MM.1S (cell line): ENCODE data around the gene KAT2A.
A peak's percentile ranks its signal among the peaks of the same experiment; 100 is the strongest.

Experiments
- DNase-seq: peaks from one replicate; pipeline ENCODE4 v3.0.0-alpha.2; 2015
- H2AFZ ChIP-seq: fragments of 300-600 bp; sonication (generic); 2 replicates; pipeline ENCODE4 v1.6.0; 2016; ENCODE audit warnings: antibody characterized with exemption, low read length
- H3F3A ChIP-seq: fragments of 300-600 bp; sonication (generic); 2 replicates; pipeline ENCODE4 v1.6.1; 2016; ENCODE audit warnings: mild to moderate bottlenecking, antibody characterized with exemption, low read length, moderate library complexity, mixed read lengths; ENCODE audit not compliant: insufficient read depth
- H3K27ac ChIP-seq: fragments of 300-600 bp; sonication (generic); 2 replicates; pipeline ENCODE4 v1.5.1; 2016; ENCODE audit warnings: mild to moderate bottlenecking, low read length
- H3K27me3 ChIP-seq: fragments of 300-600 bp; sonication (generic); replicated peaks from 2 replicates; pipeline ENCODE4 v1.6.0; 2016; ENCODE audit warnings: low read length; ENCODE audit not compliant: insufficient read depth
- H3K36me3 ChIP-seq: fragments of 300-600 bp; sonication (generic); replicated peaks from 2 replicates; pipeline ENCODE4 v1.6.1; 2016; ENCODE audit warnings: mild to moderate bottlenecking, low read length, mixed read lengths; ENCODE audit not compliant: insufficient read depth
- H3K4me1 ChIP-seq: fragments of 300-600 bp; sonication (generic); 2 replicates; pipeline ENCODE4 v1.6.1; 2016; ENCODE audit warnings: low read length, mixed read lengths
- H3K4me2 ChIP-seq: fragments of 300-600 bp; sonication (generic); 2 replicates; pipeline ENCODE4 v1.6.0; 2016; ENCODE audit warnings: low read depth, low read length
- H3K4me3 ChIP-seq: fragments of 300-600 bp; sonication (generic); 2 replicates; pipeline ENCODE4 v1.5.1; 2016; ENCODE audit warnings: low read length, mixed read lengths
- H3K79me2 ChIP-seq: fragments of 300-600 bp; sonication (generic); 2 replicates; pipeline ENCODE4 v1.6.1; 2016; ENCODE audit warnings: mixed run types, low read length, mixed read lengths
- H3K9ac ChIP-seq: fragments of 300-600 bp; sonication (generic); 2 replicates; pipeline ENCODE4 v1.6.1; 2016; ENCODE audit warnings: low read length, mixed read lengths
- H3K9me2 ChIP-seq: fragments of 300-600 bp; sonication (generic); replicated peaks from 2 replicates; pipeline ENCODE4 v1.6.1; 2016; ENCODE audit warnings: mild to moderate bottlenecking, low read length, mixed read lengths; ENCODE audit not compliant: insufficient read depth
- H3K9me3 ChIP-seq: fragments of 300-600 bp; sonication (generic); replicated peaks from 2 replicates; pipeline ENCODE4 v1.6.1; 2016; ENCODE audit warnings: mild to moderate bottlenecking, low read length, mixed read lengths; ENCODE audit not compliant: insufficient read depth
- H4K20me1 ChIP-seq: fragments of 300-600 bp; sonication (generic); 2 replicates; pipeline ENCODE4 v1.6.1; 2016; ENCODE audit warnings: mild to moderate bottlenecking, low read length, moderate library complexity, mixed read lengths; ENCODE audit not compliant: insufficient read depth
- CTCF ChIP-seq: fragments of 300-600 bp; sonication (generic); IDR thresholded peaks from 2 replicates; pipeline ENCODE4 v1.5.1; 2016; ENCODE audit warnings: antibody characterized with exemption, low read length, mixed read lengths
- EZH2 ChIP-seq: fragments of 300-600 bp; sonication (generic); optimal IDR thresholded peaks from 2 replicates; pipeline ENCODE3; 2017; ENCODE audit warnings: low read depth, mild to moderate bottlenecking, antibody characterized with exemption, low read length, mixed read lengths
- EZH2phosphoT487 ChIP-seq: fragments of 300-600 bp; sonication (generic); IDR thresholded peaks from 2 replicates; pipeline ENCODE4 v1.6.1; 2018; ENCODE audit warnings: antibody characterized with exemption, low read length

KAT2A gene

GRCh38 chr17:42071810-42072209 lies 49.4 kb downstream of the KAT2A start:
- no peak overlapping the region for H3K4me3 ChIP-seq
- no peaks in the 10 kb centered on the region for H3F3A ChIP-seq
- no peaks in the 10 kb centered on the region for H3K36me3 ChIP-seq
- H3K79me2 ChIP-seq, result no peaks in the 10 kb centered on the region
- peak overlapping the region; percentile 18; the same call in 1 of the 2 replicates for H3K4me2 ChIP-seq
- no peaks in the 10 kb centered on the region for H3K9me3 ChIP-seq
- no peaks in the 10 kb centered on the region for H3K4me1 ChIP-seq
- H3K9me2 ChIP-seq, result no peaks in the 10 kb centered on the region
- DNase-seq, result no peak
- no peak overlapping the region for H2AFZ ChIP-seq
- H3K9ac ChIP-seq, result no peak overlapping the region
- no peak overlapping the region for H3K27ac ChIP-seq
- no peaks in the 10 kb centered on the region for H4K20me1 ChIP-seq
- peaks cover 22% of the 10 kb centered on the region for H3K27me3 ChIP-seq
- no peak for TF ChIP-seq EZH2
- no peak for TF ChIP-seq EZH2phosphoT487
- TF ChIP-seq CTCF, result no peak

GRCh38 chr17:42068979-42069378 lies 52.2 kb downstream of the KAT2A start:
- H3K4me2 ChIP-seq, result no peak overlapping the region
- no peak for DNase-seq
- H3K79me2 ChIP-seq, result no peaks in the 10 kb centered on the region
- peaks cover 22% of the 10 kb centered on the region for H3K27me3 ChIP-seq
- H3K9ac ChIP-seq, result no peak overlapping the region
- H3K27ac ChIP-seq, result no peak overlapping the region
- H3K9me3 ChIP-seq, result no peaks in the 10 kb centered on the region
- TF ChIP-seq EZH2 (no peak), EZH2phosphoT487 (no peak), CTCF (no peak)
- no peaks in the 10 kb centered on the region for H3K36me3 ChIP-seq
- H3K4me3 ChIP-seq, result no peak overlapping the region
- H2AFZ ChIP-seq, result no peak overlapping the region
- no peaks in the 10 kb centered on the region for H3K9me2 ChIP-seq
- H4K20me1 ChIP-seq, result no peaks in the 10 kb centered on the region
- H3K4me1 ChIP-seq, result peaks cover 6% of the 10 kb centered on the region
- peaks cover 5% of the 10 kb centered on the region for H3F3A ChIP-seq

- Histone ChIP-seq H3F3A (peaks cover 9% of the 10 kb centered on the region), H2AFZ (peak overlapping the region; percentile 29), H3K4me1 (peaks cover 15% of the 10 kb centered on the region), H3K4me3 (no peak overlapping the region), H3K9me2 (no peaks in the 10 kb centered on the region), H3K79me2 (no peaks in the 10 kb centered on the region), H3K27me3 (peaks cover 19% of the 10 kb centered on the region), H3K27ac (no peak overlapping the region), H3K4me2 (no peak overlapping the region), H3K9ac (no peak overlapping the region), H3K36me3 (no peaks in the 10 kb centered on the region), H4K20me1 (no peaks in the 10 kb centered on the region), H3K9me3 (no peaks in the 10 kb centered on the region)
- DNase-seq, result peak; percentile 50
- no peak for TF ChIP-seq EZH2
- TF ChIP-seq EZH2phosphoT487, result no peak
- TF ChIP-seq CTCF, result peak; percentile 96
Observed at GRCh38 chr17:42067371-42068091, 53.6 kb downstream of the KAT2A start.
